H9 (cell line): Measurements from ENCODE around the gene NKAIN2. TPM values are rescaled to one million over a fixed set of nuclear protein-coding genes. Genes with fewer than 3 reads are reported as not detected.

Source experiments
- DNase-seq: peaks from one replicate; pipeline ENCODE4 v3.0.0-alpha.2; 2017
- H2AFZ ChIP-seq: one replicate; pipeline ENCODE4 v1.6.1; 2013; ENCODE audit warnings: mild to moderate bottlenecking, low read length, control low read depth, moderate library complexity
- H2AK5ac ChIP-seq: 2 replicates; pipeline ENCODE4 v1.6.1; 2013; ENCODE audit warnings: low read length, control low read depth, mixed read lengths; ENCODE audit not compliant: insufficient read length
- H2BK120ac ChIP-seq: one replicate; pipeline ENCODE4 v1.6.1; 2013; ENCODE audit warnings: low read depth, mild to moderate bottlenecking, low read length, control low read depth, inconsistent platforms; ENCODE audit not compliant: poor library complexity, severe bottlenecking
- H2BK12ac ChIP-seq: 2 replicates; pipeline ENCODE4 v1.6.1; 2013; ENCODE audit warnings: low read length, control low read depth, mixed read lengths, low read depth; ENCODE audit not compliant: insufficient read length
- H2BK15ac ChIP-seq: 2 replicates; pipeline ENCODE4 v1.6.1; 2013; ENCODE audit warnings: low read depth, low read length, control low read depth
- H2BK20ac ChIP-seq: one replicate; pipeline ENCODE4 v1.6.1; 2013; ENCODE audit warnings: low read depth, mild to moderate bottlenecking, low read length, control low read depth, inconsistent platforms; ENCODE audit not compliant: poor library complexity, severe bottlenecking
- H2BK5ac ChIP-seq: 2 replicates; pipeline ENCODE4 v1.6.1; 2013; ENCODE audit warnings: low read length, control low read depth, mixed read lengths; ENCODE audit not compliant: insufficient read length
- H3K14ac ChIP-seq: 2 replicates; pipeline ENCODE4 v1.6.1; 2013; ENCODE audit warnings: low read length, control low read depth; ENCODE audit not compliant: insufficient read depth
- H3K18ac ChIP-seq: 2 replicates; pipeline ENCODE4 v1.6.1; 2013; ENCODE audit warnings: low read depth, mild to moderate bottlenecking, mixed read lengths, low read length, control low read depth; ENCODE audit not compliant: insufficient read length
- H3K23ac ChIP-seq: 2 replicates; pipeline ENCODE4 v1.6.1; 2013; ENCODE audit warnings: low read length, control low read depth, mixed read lengths, low read depth; ENCODE audit not compliant: insufficient read length
- H3K23me2 ChIP-seq: 2 replicates; pipeline ENCODE4 v1.6.1; 2013; ENCODE audit warnings: low read depth, mild to moderate bottlenecking, mixed read lengths, low read length, control low read depth; ENCODE audit not compliant: insufficient read length, poor library complexity, severe bottlenecking
- H3K27ac ChIP-seq: 2 replicates; pipeline ENCODE4 v1.5.1; 2013; ENCODE audit warnings: low read length, control low read depth, mixed read lengths, low read depth; ENCODE audit not compliant: insufficient read length
- H3K27me3 ChIP-seq: 2 replicates; pipeline ENCODE4 v1.6.1; 2013; ENCODE audit warnings: low read length, control low read depth, inconsistent platforms; ENCODE audit not compliant: insufficient read depth
- H3K4ac ChIP-seq: 2 replicates; pipeline ENCODE4 v1.6.1; 2013; ENCODE audit warnings: low read depth, mild to moderate bottlenecking, control low read depth, inconsistent platforms, low read length, moderate library complexity
- H3K4me1 ChIP-seq: 2 replicates; pipeline ENCODE4 v1.6.1; 2013; ENCODE audit warnings: low read length, control low read depth, inconsistent platforms; ENCODE audit not compliant: insufficient read depth
- H3K4me2 ChIP-seq: 2 replicates; pipeline ENCODE4 v1.6.1; 2013; ENCODE audit warnings: low read length, control low read depth, mixed read lengths; ENCODE audit not compliant: insufficient read length, insufficient read depth
- H3K56ac ChIP-seq: 2 replicates; pipeline ENCODE4 v1.6.1; 2013; ENCODE audit warnings: low read depth, mild to moderate bottlenecking, mixed read lengths, low read length, control low read depth; ENCODE audit not compliant: insufficient read length
- H3K79me1 ChIP-seq: 2 replicates; pipeline ENCODE4 v1.6.1; 2013; ENCODE audit warnings: low read depth, mild to moderate bottlenecking, moderate library complexity, low read length, control low read depth, inconsistent platforms; ENCODE audit not compliant: insufficient read depth, poor library complexity, severe bottlenecking
- H3K79me2 ChIP-seq: 2 replicates; pipeline ENCODE4 v1.6.1; 2013; ENCODE audit warnings: low read length, control low read depth, inconsistent platforms; ENCODE audit not compliant: insufficient read depth
- H3K9ac ChIP-seq: 2 replicates; pipeline ENCODE4 v1.6.1; 2013; ENCODE audit warnings: low read length, control low read depth, mixed read lengths; ENCODE audit not compliant: insufficient read length; ENCODE audit errors: extremely low read depth
- H3K9me3 ChIP-seq: one replicate; pipeline ENCODE4 v1.6.1; 2013; ENCODE audit warnings: low read depth, low read length, inconsistent platforms; ENCODE audit not compliant: control insufficient read depth
- H3T11ph ChIP-seq: one replicate; pipeline ENCODE4 v1.6.1; 2013; ENCODE audit warnings: mild to moderate bottlenecking, low read length, control low read depth, inconsistent platforms
- H4K20me1 ChIP-seq: one replicate; pipeline ENCODE4 v1.6.1; 2013; ENCODE audit not compliant: control insufficient read depth, insufficient read length, insufficient read depth
- H4K5ac ChIP-seq: 2 replicates; pipeline ENCODE4 v1.6.1; 2013; ENCODE audit warnings: low read depth, mild to moderate bottlenecking, mixed read lengths, low read length, control low read depth; ENCODE audit not compliant: insufficient read length
- H4K8ac ChIP-seq: replicated peaks from 2 replicates; pipeline ENCODE4 v1.6.1; 2013; ENCODE audit warnings: low read length, control low read depth, mixed read lengths, low read depth; ENCODE audit not compliant: insufficient read length
- H4K91ac ChIP-seq: 2 replicates; pipeline ENCODE4 v1.6.1; 2013; ENCODE audit warnings: low read depth, mild to moderate bottlenecking, moderate library complexity, mixed read lengths, low read length, control low read depth; ENCODE audit not compliant: insufficient read length
- H3K27ac Mint-ChIP-seq, 3 experiments: 2 replicates in 2 of 3; 3 replicates in 1 of 3; pipeline ENCODE4 v1.8.0; 2020 to 2021; ENCODE audit warnings: mixed read lengths in 3 of 3, mild to moderate bottlenecking in 1 of 3, moderate library complexity in 1 of 3
- H3K27me3 Mint-ChIP-seq: 2 replicates; pipeline ENCODE4 v1.8.0; 2021; ENCODE audit warnings: low read depth, mild to moderate bottlenecking, moderate library complexity, mixed read lengths
- H3K36me3 Mint-ChIP-seq, 3 experiments: 2 replicates in 2 of 3; 3 replicates in 1 of 3; pipeline ENCODE4 v1.8.0; 2020 to 2021; ENCODE audit warnings: low read depth in 3 of 3, mixed read lengths in 3 of 3; ENCODE audit not compliant: insufficient read depth in 1 of 3
- H3K4me1 Mint-ChIP-seq, 2 experiments: 2 replicates each; pipeline ENCODE4 v1.8.0; 2020; ENCODE audit warnings: mixed read lengths in 2 of 2
- H3K4me3 Mint-ChIP-seq, 2 experiments: 2 replicates in 1 of 2; 3 replicates in 1 of 2; pipeline ENCODE4 v1.8.0; 2020 to 2021; ENCODE audit warnings: mild to moderate bottlenecking in 2 of 2, mixed read lengths in 2 of 2, moderate library complexity in 1 of 2
- H3K9me3 Mint-ChIP-seq, 2 experiments: 2 replicates in 1 of 2; 3 replicates in 1 of 2; pipeline ENCODE4 v1.8.0; 2020; ENCODE audit warnings: mild to moderate bottlenecking in 2 of 2, mixed read lengths in 2 of 2, moderate library complexity in 1 of 2
- CTCF ChIP-seq: fragments of 200-600 bp; sonication (generic); conservative IDR thresholded peaks from 3 replicates; pipeline ENCODE4 v1.8.0; 2021; ENCODE audit warnings: antibody characterized with exemption, mild to moderate bottlenecking
- WGBS: extraction: QIAGEN DNeasy Blood & Tissue Kit; methylation state at CpG from one replicate; pipeline ENCODE4 v1.1.7; 2013; ENCODE audit warnings: missing lambda C conversion rate, low lambda C conversion rate, mixed read lengths; ENCODE audit not compliant: insufficient read length; ENCODE audit errors: extremely low coverage; 5-methylcytosine and 5-hydroxymethylcytosine counted together
- total RNA-seq: library from RNA; stranded (reverse); gene quantifications from 2 replicates; pipeline ENCODE4 v1.2.1, GENCODE V29; 2021

The NKAIN2 gene
- total RNA-seq, 1 experiment from 2014 or later: 0.17 TPM

- Mint-ChIP-seq H3K9me3 (no peaks in the 10 kb centered on the region), H3K27ac (no peak overlapping the region), H3K27me3 (peaks cover 6% of the 10 kb centered on the region), H3K4me3 (no peak overlapping the region), H3K36me3 (no peaks in the 10 kb centered on the region), H3K4me1 (no peaks in the 10 kb centered on the region)
- no peak overlapping the region for H4K8ac ChIP-seq
- H3K18ac ChIP-seq: no peak overlapping the region
- H3K23me2 ChIP-seq: no peaks in the 10 kb centered on the region
- no peak overlapping the region for H2AFZ ChIP-seq
- H2BK120ac ChIP-seq: no peak overlapping the region
- H2BK15ac ChIP-seq: no peak overlapping the region
- H3K79me1 ChIP-seq: no peaks in the 10 kb centered on the region
- H3K14ac ChIP-seq: no peak overlapping the region
- H4K5ac ChIP-seq: no peak overlapping the region
- H3K56ac ChIP-seq: no peak overlapping the region
- TF ChIP-seq CTCF: no peak
- H3T11ph ChIP-seq: no peak overlapping the region
- no peaks in the 10 kb centered on the region for H3K9me3 ChIP-seq
- no peak for DNase-seq
- WGBS: no CpG with 5 or more reads among the region's 3 CpGs
- H3K4ac ChIP-seq: no peak overlapping the region
- no peaks in the 10 kb centered on the region for H4K20me1 ChIP-seq
- no peak overlapping the region for H2BK5ac ChIP-seq
- no peak overlapping the region for H3K4me2 ChIP-seq
- no peak overlapping the region for H2BK12ac ChIP-seq
- H3K27me3 ChIP-seq: no peaks in the 10 kb centered on the region
- H3K9ac ChIP-seq: no peak overlapping the region
- no peaks in the 10 kb centered on the region for H3K79me2 ChIP-seq
- H2AK5ac ChIP-seq: no peak overlapping the region
- no peak overlapping the region for H4K91ac ChIP-seq
- H2BK20ac ChIP-seq: no peak overlapping the region
- no peaks in the 10 kb centered on the region; the same call in 1 of the 2 replicates for H3K4me1 ChIP-seq
- H3K27ac ChIP-seq: no peak overlapping the region
- no peak overlapping the region for H3K23ac ChIP-seq
Measured at GRCh38 chr6:123940551-123940950, 136.9 kb downstream of the NKAIN2 start.
